Karpas-422 (cell line): ENCODE measurements around the gene VAC14. TPM values are rescaled to one million over a fixed set of nuclear protein-coding genes. Genes with fewer than 3 reads are reported as not detected.

Experiments used
- DNase-seq: peaks from one replicate; pipeline ENCODE4 v3.0.0-alpha.2; 2015
- H2AFZ ChIP-seq: fragments of 200-600 bp; sonication (generic); 2 replicates; pipeline ENCODE4 v1.6.1; 2014; ENCODE audit warnings: antibody characterized with exemption, low read length, mixed read lengths
- H3K27ac ChIP-seq: fragments of 200-600 bp; sonication (generic); 2 replicates; pipeline ENCODE4 v1.5.1; 2014; ENCODE audit warnings: mild to moderate bottlenecking, low read length, moderate library complexity
- H3K27me3 ChIP-seq: fragments of 200-600 bp; sonication (generic); 2 replicates; pipeline ENCODE4 v1.6.1; 2014; ENCODE audit warnings: low read length, mixed read lengths
- H3K36me3 ChIP-seq: fragments of 200-600 bp; sonication (generic); 2 replicates; pipeline ENCODE4 v1.6.1; 2014; ENCODE audit warnings: low read length, mixed read lengths; ENCODE audit not compliant: insufficient read depth
- H3K4me1 ChIP-seq: fragments of 200-600 bp; sonication (generic); 2 replicates; pipeline ENCODE4 v1.6.1; 2014; ENCODE audit warnings: mild to moderate bottlenecking, low read length, mixed read lengths
- H3K4me2 ChIP-seq: fragments of 200-600 bp; sonication (generic); 2 replicates; pipeline ENCODE4 v1.6.1; 2014; ENCODE audit warnings: low read length, low read depth, mild to moderate bottlenecking; ENCODE audit not compliant: poor library complexity, severe bottlenecking
- H3K4me3 ChIP-seq: fragments of 200-600 bp; sonication (generic); 2 replicates; pipeline ENCODE4 v1.5.1; 2014; ENCODE audit warnings: mild to moderate bottlenecking, antibody characterized with exemption, low read length, mixed read lengths
- H3K79me2 ChIP-seq: fragments of 200-600 bp; sonication (generic); 2 replicates; pipeline ENCODE4 v1.6.1; 2014; ENCODE audit warnings: mild to moderate bottlenecking, low read length, mixed read lengths
- H3K9ac ChIP-seq: fragments of 200-600 bp; sonication (generic); 2 replicates; pipeline ENCODE4 v1.6.0; 2014; ENCODE audit warnings: low read length
- H3K9me2 ChIP-seq: fragments of 200-600 bp; sonication (generic), shearing (Covaris generic); replicated peaks from 2 replicates; pipeline ENCODE4 v1.6.0; 2014; ENCODE audit warnings: mild to moderate bottlenecking, low read length, moderate library complexity; ENCODE audit not compliant: insufficient read depth
- H3K9me3 ChIP-seq: fragments of 300-700, 200-600 bp; sonication (generic); 2 replicates; pipeline ENCODE4 v1.6.1; 2014; ENCODE audit warnings: low read length, mixed read lengths
- H4K20me1 ChIP-seq: fragments of 200-600 bp; sonication (generic); 2 replicates; pipeline ENCODE4 v1.6.1; 2014; ENCODE audit warnings: mild to moderate bottlenecking, antibody characterized with exemption, low read length, low read depth; ENCODE audit not compliant: insufficient read depth
- total RNA-seq: library from RNA; depleted of rRNA; stranded (reverse); fragments of >200 nt; shearing (Covaris generic); gene quantifications from 2 replicates; pipeline ENCODE4 v1.2.3, GENCODE V29; 2014; ENCODE audit warnings: low replicate concordance

The VAC14 gene
- total RNA-seq, 1 experiment from 2014 or later, result 39.1 TPM

DNA sequence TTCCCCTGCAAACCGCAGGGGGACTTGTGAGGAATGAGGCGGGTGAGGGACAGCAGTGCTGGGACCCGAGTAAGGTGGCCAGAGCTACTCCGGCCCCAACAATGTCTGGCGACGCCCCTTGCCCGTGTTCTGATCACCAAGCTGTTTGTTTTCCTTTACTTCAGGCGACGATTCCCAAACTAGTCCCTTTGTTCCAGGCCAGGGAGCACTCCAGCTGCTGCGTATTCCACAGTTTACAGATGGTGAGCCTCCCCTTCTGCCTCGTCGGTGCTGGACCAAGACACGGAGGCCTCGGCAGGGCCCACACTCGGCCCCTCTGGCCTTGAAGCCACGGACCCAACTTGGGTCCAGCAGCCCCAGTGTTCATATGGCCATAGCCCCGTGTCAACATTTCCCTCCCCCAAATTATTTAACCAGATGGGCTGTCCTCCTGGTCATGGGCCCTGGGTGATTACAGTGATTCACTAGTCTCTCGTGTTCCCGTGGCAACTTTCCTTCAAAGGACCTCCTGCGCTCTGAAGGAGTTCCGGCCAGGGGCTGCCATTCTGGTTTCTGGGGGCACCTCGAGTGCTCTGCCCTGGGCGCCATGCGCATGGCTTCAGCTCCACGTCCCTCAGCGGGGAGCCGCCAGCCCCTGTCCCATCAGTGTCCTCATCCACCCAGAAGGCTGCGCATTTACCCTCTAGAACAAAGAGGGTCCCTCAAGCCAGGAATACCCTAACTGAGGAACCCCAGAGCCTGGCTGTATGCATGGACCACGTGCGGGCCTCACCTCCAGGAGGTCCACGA lies 90.3 kb downstream of the VAC14 start:
- Histone ChIP-seq H3K9me3 (no peaks in the 10 kb centered on the region), H3K9ac (no peak overlapping the region), H2AFZ (no peak overlapping the region), H3K79me2 (no peaks in the 10 kb centered on the region), H4K20me1 (no peaks in the 10 kb centered on the region), H3K4me2 (no peak overlapping the region), H3K36me3 (no peaks in the 10 kb centered on the region), H3K27me3 (no peaks in the 10 kb centered on the region), H3K4me3 (no peak overlapping the region), H3K9me2 (no peaks in the 10 kb centered on the region), H3K27ac (no peak overlapping the region), H3K4me1 (no peaks in the 10 kb centered on the region)
- DNase-seq, result no peak

DNA sequence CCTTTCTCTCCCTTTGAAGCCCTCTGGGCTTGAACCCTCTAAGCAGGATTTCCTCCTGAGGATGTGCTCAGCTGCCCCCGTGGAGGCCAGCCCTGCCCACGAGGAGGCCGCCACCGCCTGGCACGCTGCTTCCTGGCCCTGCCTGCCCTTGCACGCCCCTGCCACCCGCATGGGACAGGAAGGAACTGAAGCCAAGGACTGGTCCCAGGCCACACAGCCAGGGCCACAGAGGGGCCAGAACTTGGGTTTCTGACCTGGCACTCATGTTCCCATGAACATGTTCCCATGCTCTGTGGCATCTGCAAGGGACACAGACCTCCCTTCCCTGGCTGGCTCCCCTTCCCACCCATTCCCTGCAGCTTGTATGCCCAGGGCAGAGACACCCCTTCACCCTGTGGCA lies 91.0 kb downstream of the VAC14 start:
- Histone ChIP-seq H3K79me2 (no peaks in the 10 kb centered on the region), H3K4me2 (no peak overlapping the region), H3K9me2 (no peaks in the 10 kb centered on the region), H3K27ac (no peak overlapping the region), H3K4me1 (no peaks in the 10 kb centered on the region), H3K36me3 (no peaks in the 10 kb centered on the region), H2AFZ (no peak overlapping the region), H3K9ac (no peak overlapping the region), H3K27me3 (no peaks in the 10 kb centered on the region), H3K9me3 (no peaks in the 10 kb centered on the region), H4K20me1 (no peaks in the 10 kb centered on the region), H3K4me3 (no peak overlapping the region)
- DNase-seq, result no peak

DNA sequence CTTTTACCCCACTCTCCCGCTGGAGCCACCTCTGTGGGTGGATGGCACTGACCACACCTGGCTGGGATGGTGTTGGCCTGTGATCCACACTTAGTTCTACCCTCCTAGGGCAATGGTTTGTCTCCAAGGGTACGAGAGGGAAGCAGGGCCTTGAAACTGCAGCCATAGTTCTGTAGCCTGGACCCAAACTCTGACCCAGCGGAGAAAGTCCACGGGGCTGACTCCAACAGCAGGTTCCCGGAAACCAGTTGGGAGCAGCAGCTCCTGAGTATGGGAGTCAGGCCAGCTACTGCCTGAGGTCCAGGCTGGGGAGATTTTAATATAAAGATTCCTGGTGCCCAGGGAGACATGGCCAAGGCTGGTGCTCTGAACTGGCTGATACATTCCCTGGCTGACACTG lies 91.5 kb downstream of the VAC14 start:
- Histone ChIP-seq H2AFZ (no peak overlapping the region), H3K9me3 (no peaks in the 10 kb centered on the region), H3K9me2 (no peaks in the 10 kb centered on the region), H4K20me1 (no peaks in the 10 kb centered on the region), H3K79me2 (no peaks in the 10 kb centered on the region), H3K4me2 (no peak overlapping the region), H3K27ac (no peak overlapping the region), H3K27me3 (no peaks in the 10 kb centered on the region), H3K4me1 (no peaks in the 10 kb centered on the region), H3K4me3 (no peak overlapping the region), H3K9ac (no peak overlapping the region), H3K36me3 (no peaks in the 10 kb centered on the region)
- DNase-seq, result no peak

DNA sequence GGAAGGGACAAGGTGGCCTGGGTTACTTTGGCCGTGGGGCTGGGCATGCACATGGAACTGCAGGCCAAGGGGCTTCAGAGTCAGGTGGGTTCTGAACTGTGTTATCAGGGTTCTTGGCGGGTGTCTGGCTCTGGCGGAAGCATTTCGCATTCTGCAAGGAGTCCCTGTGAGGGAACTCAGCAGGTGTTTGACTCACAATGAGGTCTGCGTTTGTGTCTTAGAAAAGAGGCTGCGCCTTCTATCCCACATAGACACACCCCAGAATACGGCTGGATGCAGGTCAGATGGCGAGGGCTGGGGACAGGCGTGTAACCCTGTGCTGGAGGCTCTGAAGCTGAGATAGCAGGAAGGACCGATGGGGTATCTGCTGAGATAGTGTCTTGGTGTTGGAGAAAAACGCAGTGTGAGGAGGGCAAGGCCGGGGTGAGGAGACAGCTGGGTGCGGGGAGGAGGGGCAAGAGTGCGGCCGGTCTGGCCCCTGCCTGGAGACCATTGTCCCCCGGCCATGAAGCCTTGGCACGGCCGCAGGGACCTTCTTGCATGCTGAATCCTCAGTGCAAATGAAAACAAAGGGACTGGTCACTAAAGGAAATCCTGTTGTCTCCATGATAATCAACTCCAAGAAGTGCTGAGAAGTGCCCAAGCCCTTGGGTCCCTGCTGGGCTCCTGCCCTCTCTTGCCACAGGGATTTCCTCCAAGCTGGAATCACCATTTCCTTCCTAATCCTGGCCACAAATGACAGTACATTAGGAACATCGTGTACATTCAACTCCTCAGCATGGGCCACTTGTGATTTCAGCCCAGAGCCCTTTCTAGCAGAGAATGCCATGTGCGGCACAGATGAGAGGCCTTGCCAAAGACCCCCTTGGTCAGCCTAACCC lies 92.4 kb downstream of the VAC14 start:
- H2AFZ ChIP-seq, result no peak overlapping the region
- no peak overlapping the region for H3K4me3 ChIP-seq
- no peak overlapping the region for H3K27ac ChIP-seq
- no peaks in the 10 kb centered on the region for H3K9me2 ChIP-seq
- no peak for DNase-seq
- no peak overlapping the region for H3K4me2 ChIP-seq
- H3K79me2 ChIP-seq, result no peaks in the 10 kb centered on the region
- H3K27me3 ChIP-seq, result no peaks in the 10 kb centered on the region
- H3K36me3 ChIP-seq, result no peaks in the 10 kb centered on the region
- no peaks in the 10 kb centered on the region for H3K4me1 ChIP-seq
- no peaks in the 10 kb centered on the region for H3K9me3 ChIP-seq
- no peaks in the 10 kb centered on the region for H4K20me1 ChIP-seq
- no peak overlapping the region for H3K9ac ChIP-seq

DNA sequence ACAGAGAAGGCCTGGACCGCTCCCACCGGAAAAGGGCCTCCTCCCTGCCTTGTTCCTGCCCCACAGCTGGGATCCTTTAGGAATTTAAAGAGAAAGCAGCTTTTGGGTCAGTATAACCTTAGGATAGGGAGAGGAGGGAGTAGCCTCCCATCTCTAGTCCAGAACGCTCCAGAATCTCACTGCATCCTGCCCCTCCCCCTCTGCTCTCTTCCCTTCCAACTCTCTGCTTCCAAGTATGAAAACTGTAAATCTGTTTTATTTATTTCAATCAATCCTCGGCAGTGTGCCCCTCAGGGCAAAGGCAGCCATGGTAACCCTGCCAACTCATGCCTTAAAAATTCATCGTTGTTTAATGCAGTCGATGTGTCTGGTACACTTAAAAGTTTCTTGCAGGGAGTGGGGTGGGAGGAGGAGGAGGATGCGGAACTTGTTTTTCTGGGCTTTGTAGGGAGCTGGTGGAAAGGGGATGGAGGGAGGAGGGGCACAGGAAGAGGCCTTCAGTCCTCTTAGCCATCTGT lies 94.0 kb downstream of the VAC14 start:
- H3K9me3 ChIP-seq, result no peaks in the 10 kb centered on the region
- DNase-seq, result no peak
- no peak overlapping the region for H3K4me2 ChIP-seq
- H3K9ac ChIP-seq, result no peak overlapping the region
- H3K79me2 ChIP-seq, result no peaks in the 10 kb centered on the region
- no peaks in the 10 kb centered on the region for H3K9me2 ChIP-seq
- H4K20me1 ChIP-seq, result no peaks in the 10 kb centered on the region
- H2AFZ ChIP-seq, result no peak overlapping the region
- no peak overlapping the region for H3K27ac ChIP-seq
- no peaks in the 10 kb centered on the region for H3K4me1 ChIP-seq
- no peak overlapping the region for H3K4me3 ChIP-seq
- H3K36me3 ChIP-seq, result no peaks in the 10 kb centered on the region
- H3K27me3 ChIP-seq, result no peaks in the 10 kb centered on the region

DNA sequence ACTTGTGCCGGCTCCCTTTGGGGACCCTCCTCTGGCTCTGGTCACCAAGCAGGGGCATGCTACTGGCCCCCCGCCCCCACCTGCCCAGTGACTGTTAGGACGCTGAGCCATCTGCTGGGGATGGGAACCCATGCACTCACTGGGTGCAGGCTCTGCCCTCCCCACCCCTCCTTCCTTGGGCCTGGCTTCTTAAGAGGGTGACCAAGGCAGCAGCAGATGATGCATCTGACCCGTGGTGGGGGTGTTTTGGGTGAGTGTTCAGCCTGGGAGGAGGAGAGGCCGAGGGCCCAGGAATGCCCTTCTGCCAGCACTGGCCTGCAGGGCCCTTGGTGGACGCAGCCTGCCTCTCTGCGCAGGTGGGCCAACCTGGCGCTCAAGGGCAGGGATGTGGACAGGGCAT lies 95.9 kb downstream of the VAC14 start:
- H3K9me3 ChIP-seq, result no peaks in the 10 kb centered on the region
- H3K4me1 ChIP-seq, result no peaks in the 10 kb centered on the region
- H3K9ac ChIP-seq, result no peak overlapping the region
- H3K27ac ChIP-seq, result no peak overlapping the region
- no peaks in the 10 kb centered on the region for H3K79me2 ChIP-seq
- no peaks in the 10 kb centered on the region for H4K20me1 ChIP-seq
- no peak for DNase-seq
- H3K4me2 ChIP-seq, result no peak overlapping the region
- no peaks in the 10 kb centered on the region for H3K27me3 ChIP-seq
- H3K36me3 ChIP-seq, result no peaks in the 10 kb centered on the region
- no peak overlapping the region for H3K4me3 ChIP-seq
- H2AFZ ChIP-seq, result no peak overlapping the region
- H3K9me2 ChIP-seq, result no peaks in the 10 kb centered on the region

DNA sequence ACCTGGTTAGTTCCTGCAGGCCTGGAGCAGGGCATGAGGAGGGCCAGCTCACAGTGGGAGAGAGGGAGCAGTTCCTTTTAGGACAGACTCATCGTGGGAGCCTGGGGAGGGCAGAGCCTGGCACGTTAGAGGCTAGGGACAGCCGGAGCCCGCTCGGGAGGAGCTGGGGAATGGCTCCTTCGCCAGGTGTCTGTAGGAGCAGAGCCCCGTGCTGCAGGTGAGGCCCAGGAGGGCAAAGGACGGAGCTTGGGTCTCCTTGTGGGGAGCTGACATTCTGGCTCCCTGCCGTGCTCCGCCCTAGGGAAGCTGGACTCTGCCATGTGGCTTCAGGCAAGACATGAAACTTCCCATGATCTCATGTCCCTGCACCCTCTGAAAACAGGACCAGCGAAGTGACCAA lies 96.4 kb downstream of the VAC14 start:
- no peaks in the 10 kb centered on the region for H3K27me3 ChIP-seq

DNA sequence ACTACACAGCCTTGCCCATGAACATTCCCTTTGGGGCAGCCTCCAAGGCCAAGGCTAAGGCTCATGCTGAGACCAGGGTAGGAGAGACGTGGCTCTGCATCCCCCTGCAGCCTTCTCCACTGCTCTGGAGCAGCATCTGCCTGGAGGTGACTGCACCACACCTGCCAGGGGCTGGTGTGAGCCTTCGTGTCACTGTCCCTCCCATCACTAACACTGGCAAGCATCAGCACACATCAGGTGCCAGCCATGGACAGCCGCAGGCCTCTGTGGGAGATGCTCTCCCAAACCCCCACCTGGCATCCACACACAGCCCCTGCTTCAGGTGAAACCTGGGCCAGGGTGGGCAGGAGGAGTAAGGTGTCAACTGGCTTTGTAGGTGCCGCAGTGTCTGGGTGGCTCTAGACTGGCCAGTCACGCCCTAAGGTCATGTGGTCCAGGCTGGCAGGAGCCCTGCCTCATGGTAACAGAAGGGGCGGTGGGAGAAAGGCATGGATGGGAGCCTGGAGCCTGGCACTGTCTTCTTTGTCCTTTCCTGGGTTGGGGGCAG lies 97.0 kb downstream of the VAC14 start:
- Histone ChIP-seq H3K36me3 (no peaks in the 10 kb centered on the region), H2AFZ (no peak overlapping the region), H3K9ac (no peak overlapping the region), H3K4me2 (no peak overlapping the region), H3K9me2 (no peaks in the 10 kb centered on the region), H3K27ac (no peak overlapping the region), H3K9me3 (no peaks in the 10 kb centered on the region), H4K20me1 (no peaks in the 10 kb centered on the region), H3K4me1 (no peaks in the 10 kb centered on the region), H3K79me2 (no peaks in the 10 kb centered on the region), H3K4me3 (no peak overlapping the region), H3K27me3 (no peaks in the 10 kb centered on the region)
- DNase-seq, result no peak

More for the DNA sequence above, 96.4 kb downstream of the VAC14 start:
- H3K9me2 ChIP-seq, result no peaks in the 10 kb centered on the region
- no peak overlapping the region for H3K27ac ChIP-seq
- no peaks in the 10 kb centered on the region for H3K79me2 ChIP-seq
- no peaks in the 10 kb centered on the region for H4K20me1 ChIP-seq
- H2AFZ ChIP-seq, result no peak overlapping the region
- no peak for DNase-seq
- no peak overlapping the region for H3K4me3 ChIP-seq
- no peaks in the 10 kb centered on the region for H3K9me3 ChIP-seq
- H3K4me1 ChIP-seq, result no peaks in the 10 kb centered on the region
- no peaks in the 10 kb centered on the region for H3K36me3 ChIP-seq
- no peak overlapping the region for H3K4me2 ChIP-seq
- no peak overlapping the region for H3K9ac ChIP-seq
